ENCODE measurements around the gene MAP3K2. TPM values are rescaled to one million over a fixed set of nuclear protein-coding genes. Genes with fewer than 3 reads are reported as not detected.

MAP3K2 gene
- total RNA-seq, 1 experiment from 2014 or later, result 38.7 TPM

DNA sequence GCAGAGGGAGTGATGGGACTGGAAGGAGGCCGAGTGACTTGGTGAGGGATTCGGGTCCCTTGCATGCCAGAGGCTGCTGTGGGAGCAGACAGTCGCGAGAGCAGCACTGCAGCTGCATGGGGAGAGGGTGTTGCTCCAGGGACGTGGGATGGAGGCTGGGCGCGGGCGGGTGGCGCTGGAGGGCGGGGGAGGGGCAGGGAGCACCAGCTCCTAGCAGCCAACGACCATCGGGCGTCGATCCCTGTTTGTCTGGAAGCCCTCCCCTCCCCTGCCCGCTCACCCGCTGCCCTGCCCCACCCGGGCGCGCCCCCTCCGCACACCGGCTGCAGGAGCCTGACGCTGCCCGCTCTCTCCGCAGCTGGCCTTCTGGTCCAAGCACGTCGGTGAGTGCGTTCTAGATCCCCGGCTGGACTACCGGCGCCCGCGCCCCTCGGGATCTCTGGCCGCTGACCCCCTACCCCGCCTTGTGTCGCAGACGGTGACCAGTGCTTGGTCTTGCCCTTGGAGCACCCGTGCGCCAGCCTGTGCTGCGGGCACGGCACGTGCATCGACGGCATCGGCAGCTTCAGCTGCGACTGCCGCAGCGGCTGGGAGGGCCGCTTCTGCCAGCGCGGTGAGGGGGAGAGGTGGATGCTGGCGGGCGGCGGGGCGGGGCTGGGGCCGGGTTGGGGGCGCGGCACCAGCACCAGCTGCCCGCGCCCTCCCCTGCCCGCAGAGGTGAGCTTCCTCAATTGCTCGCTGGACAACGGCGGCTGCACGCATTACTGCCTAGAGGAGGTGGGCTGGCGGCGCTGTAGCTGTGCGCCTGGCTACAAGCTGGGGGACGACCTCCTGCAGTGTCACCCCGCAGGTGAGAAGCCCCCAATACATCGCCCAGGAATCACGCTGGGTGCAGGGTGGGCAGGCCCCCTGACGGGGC, 35.0 kb upstream of the MAP3K2 start:
- H3K36me3 Mint-ChIP-seq (ENCODE audit: insufficient read depth, unreplicated experiment), result no peaks in the 10 kb centered on the region
- H3K27ac Mint-ChIP-seq (ENCODE audit: unreplicated experiment), result no peak overlapping the region
- H3K27me3 Mint-ChIP-seq (ENCODE audit: insufficient read depth, unreplicated experiment), result no peaks in the 10 kb centered on the region
- no peaks in the 10 kb centered on the region for H3K9me3 ChIP-seq
- ChIA-PET POLR2A (no interaction called here), CTCF (interaction anchor here (0.5 to 1.1 kb wide), 4 partner anchors 14 to 226 kb away, joined by 3 to 4 read pairs (median 3); no protein-coding TSS in a partner anchor)
- DNase-seq, result peak in 1 of 2 experiments; percentile 34
- peak overlapping the region; percentile 50 for H3K4me3 ChIP-seq (ENCODE audit: low read depth, low read length)
- TF ChIP-seq, protein P1, sequence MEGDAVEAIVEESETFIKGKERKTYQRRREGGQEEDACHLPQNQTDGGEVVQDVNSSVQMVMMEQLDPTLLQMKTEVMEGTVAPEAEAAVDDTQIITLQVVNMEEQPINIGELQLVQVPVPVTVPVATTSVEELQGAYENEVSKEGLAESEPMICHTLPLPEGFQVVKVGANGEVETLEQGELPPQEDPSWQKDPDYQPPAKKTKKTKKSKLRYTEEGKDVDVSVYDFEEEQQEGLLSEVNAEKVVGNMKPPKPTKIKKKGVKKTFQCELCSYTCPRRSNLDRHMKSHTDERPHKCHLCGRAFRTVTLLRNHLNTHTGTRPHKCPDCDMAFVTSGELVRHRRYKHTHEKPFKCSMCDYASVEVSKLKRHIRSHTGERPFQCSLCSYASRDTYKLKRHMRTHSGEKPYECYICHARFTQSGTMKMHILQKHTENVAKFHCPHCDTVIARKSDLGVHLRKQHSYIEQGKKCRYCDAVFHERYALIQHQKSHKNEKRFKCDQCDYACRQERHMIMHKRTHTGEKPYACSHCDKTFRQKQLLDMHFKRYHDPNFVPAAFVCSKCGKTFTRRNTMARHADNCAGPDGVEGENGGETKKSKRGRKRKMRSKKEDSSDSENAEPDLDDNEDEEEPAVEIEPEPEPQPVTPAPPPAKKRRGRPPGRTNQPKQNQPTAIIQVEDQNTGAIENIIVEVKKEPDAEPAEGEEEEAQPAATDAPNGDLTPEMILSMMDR (IDR thresholded peaks at IDR 0.05; ENCODE audit: insufficient read depth in 1 of 2, low read depth in 1 of 2, low read length in 1 of 2, severe bottlenecking in 1 of 2, unreplicated experiment in 1 of 2), result no peak
- intact Hi-C loops (cut with micrococcal nuclease; ENCODE audit: unreplicated experiment), result loop anchor here (1.0 to 5.0 kb wide), 2 partner anchors 32 to 36 kb away; partner anchors contain the start of gene MAP3K2
- H3K4me3 Mint-ChIP-seq (ENCODE audit: unreplicated experiment), result peak overlapping the region; percentile 71
- no peaks in the 10 kb centered on the region for H3K36me3 ChIP-seq (ENCODE audit: control insufficient read depth, insufficient read depth, low read length)
- H3K4me1 Mint-ChIP-seq (ENCODE audit: low read depth, unreplicated experiment), result peaks cover 7% of the 10 kb centered on the region
- H3K4me1 ChIP-seq, result peaks cover 7% of the 10 kb centered on the region; the same call in 1 of the 2 replicates
- no peaks in the 10 kb centered on the region for H3K9me3 Mint-ChIP-seq (ENCODE audit: unreplicated experiment)
- no peaks in the 10 kb centered on the region for H3K27me3 ChIP-seq (replicated peaks; ENCODE audit: control insufficient read depth, insufficient read depth, low read length)
- no TSS peak for BruUV-seq (replicated peaks)

DNA sequence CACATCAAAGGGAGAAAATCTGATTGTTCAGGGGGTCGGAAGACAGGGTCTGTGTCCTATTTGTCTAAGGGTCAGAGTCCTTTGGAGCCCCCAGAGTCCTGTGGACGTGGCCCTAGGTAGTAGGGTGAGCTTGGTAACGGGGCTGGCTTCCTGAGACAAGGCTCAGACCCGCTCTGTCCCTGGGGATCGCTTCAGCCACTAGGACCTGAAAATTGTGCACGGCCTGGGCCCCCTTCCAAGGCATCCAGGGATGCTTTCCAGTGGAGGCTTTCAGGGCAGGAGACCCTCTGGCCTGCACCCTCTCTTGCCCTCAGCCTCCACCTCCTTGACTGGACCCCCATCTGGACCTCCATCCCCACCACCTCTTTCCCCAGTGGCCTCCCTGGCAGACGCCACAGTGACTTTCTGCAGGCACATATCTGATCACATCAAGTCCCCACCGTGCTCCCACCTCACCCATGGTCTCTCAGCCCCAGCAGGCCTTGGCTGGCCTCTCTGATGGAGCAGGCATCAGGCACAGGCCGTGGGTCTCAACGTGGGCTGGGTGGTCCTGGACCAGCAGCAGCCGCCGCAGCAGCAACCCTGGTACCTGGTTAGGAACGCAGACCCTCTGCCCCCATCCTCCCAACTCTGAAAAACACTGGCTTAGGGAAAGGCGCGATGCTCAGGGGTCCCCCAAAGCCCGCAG, 34.2 kb upstream of the MAP3K2 start:
- Mint-ChIP-seq H3K27ac (ENCODE audit: unreplicated experiment) (no peak overlapping the region), H3K27me3 (ENCODE audit: insufficient read depth, unreplicated experiment) (no peaks in the 10 kb centered on the region), H3K4me1 (ENCODE audit: low read depth, unreplicated experiment) (peaks cover 8% of the 10 kb centered on the region), H3K4me3 (ENCODE audit: unreplicated experiment) (peak overlapping the region; percentile 71), H3K36me3 (ENCODE audit: insufficient read depth, unreplicated experiment) (no peaks in the 10 kb centered on the region), H3K9me3 (ENCODE audit: unreplicated experiment) (no peaks in the 10 kb centered on the region)
- Histone ChIP-seq H3K4me1 (peaks cover 7% of the 10 kb centered on the region; the same call in 1 of the 2 replicates), H3K4me3 (ENCODE audit: low read depth, low read length) (no peak overlapping the region), H3K27me3 (replicated peaks; ENCODE audit: control insufficient read depth, insufficient read depth, low read length) (no peaks in the 10 kb centered on the region), H3K36me3 (ENCODE audit: control insufficient read depth, insufficient read depth, low read length) (no peaks in the 10 kb centered on the region), H3K9me3 (no peaks in the 10 kb centered on the region)
- no TSS peak for BruUV-seq (replicated peaks)
- intact Hi-C loops (cut with micrococcal nuclease; ENCODE audit: unreplicated experiment), result loop anchor here (5.0 kb wide), 1 partner anchor 35 kb away; the partner anchor contains the start of gene MAP3K2
- no peak for DNase-seq
- POLR2A ChIA-PET, result no interaction called here
- CTCF ChIA-PET, result no interaction called here
- TF ChIP-seq, protein P1 (IDR thresholded peaks at IDR 0.05; ENCODE audit: insufficient read depth in 1 of 2, low read depth in 1 of 2, low read length in 1 of 2, severe bottlenecking in 1 of 2, unreplicated experiment in 1 of 2), result no peak

DNA sequence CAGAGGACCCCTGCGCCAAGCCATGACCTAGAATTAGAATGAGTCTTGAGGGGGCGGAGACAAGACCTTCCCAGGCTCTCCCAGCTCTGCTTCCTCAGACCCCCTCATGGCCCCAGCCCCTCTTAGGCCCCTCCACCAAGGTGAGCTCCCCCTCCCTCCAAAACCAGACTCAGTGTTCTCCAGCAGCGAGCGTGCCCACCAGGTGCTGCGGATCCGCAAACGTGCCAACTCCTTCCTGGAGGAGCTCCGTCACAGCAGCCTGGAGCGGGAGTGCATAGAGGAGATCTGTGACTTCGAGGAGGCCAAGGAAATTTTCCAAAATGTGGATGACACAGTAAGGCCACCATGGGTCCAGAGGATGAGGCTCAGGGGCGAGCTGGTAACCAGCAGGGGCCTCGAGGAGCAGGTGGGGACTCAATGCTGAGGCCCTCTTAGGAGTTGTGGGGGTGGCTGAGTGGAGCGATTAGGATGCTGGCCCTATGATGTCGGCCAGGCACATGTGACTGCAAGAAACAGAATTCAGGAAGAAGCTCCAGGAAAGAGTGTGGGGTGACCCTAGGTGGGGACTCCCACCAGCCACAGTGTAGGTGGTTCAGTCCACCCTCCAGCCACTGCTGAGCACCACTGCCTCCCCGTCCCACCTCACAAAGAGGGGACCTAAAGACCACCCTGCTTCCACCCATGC, 33.5 kb upstream of the MAP3K2 start:
- Mint-ChIP-seq H3K36me3 (ENCODE audit: insufficient read depth, unreplicated experiment) (no peaks in the 10 kb centered on the region), H3K4me3 (ENCODE audit: unreplicated experiment) (peak overlapping the region; percentile 28), H3K4me1 (ENCODE audit: low read depth, unreplicated experiment) (peaks cover 16% of the 10 kb centered on the region), H3K9me3 (ENCODE audit: unreplicated experiment) (no peaks in the 10 kb centered on the region), H3K27ac (ENCODE audit: unreplicated experiment) (no peak overlapping the region), H3K27me3 (ENCODE audit: insufficient read depth, unreplicated experiment) (no peaks in the 10 kb centered on the region)
- intact Hi-C loops (cut with micrococcal nuclease; ENCODE audit: unreplicated experiment), result loop anchor here (5.0 kb wide), 1 partner anchor 34 kb away; the partner anchor contains the start of gene MAP3K2
- CTCF ChIA-PET, result no interaction called here
- no TSS peak for BruUV-seq (replicated peaks)
- no peak overlapping the region for H3K4me3 ChIP-seq (ENCODE audit: low read depth, low read length)
- peaks cover 14% of the 10 kb centered on the region; the same call in 1 of the 2 replicates for H3K4me1 ChIP-seq
- POLR2A ChIA-PET, result no interaction called here
- H3K36me3 ChIP-seq (ENCODE audit: control insufficient read depth, insufficient read depth, low read length), result no peaks in the 10 kb centered on the region
- H3K9me3 ChIP-seq, result no peaks in the 10 kb centered on the region
- no peaks in the 10 kb centered on the region for H3K27me3 ChIP-seq (replicated peaks; ENCODE audit: control insufficient read depth, insufficient read depth, low read length)
- TF ChIP-seq, protein P1 (IDR thresholded peaks at IDR 0.05; ENCODE audit: insufficient read depth in 1 of 2, low read depth in 1 of 2, low read length in 1 of 2, severe bottlenecking in 1 of 2, unreplicated experiment in 1 of 2), result no peak
- DNase-seq, result no peak

Data from Caco-2 (cell line).